Endometrial microvascular endothelial cells (primary cell): ENCODE measurements around the gene ISX. TPM values are rescaled to one million over a fixed set of nuclear protein-coding genes. Genes with fewer than 3 reads are reported as not detected.
"Not testable (repeated sequence)": the region's sequence is repeated elsewhere in the genome, so short reads cannot be mapped to it uniquely, and the experiment has no call there.

Source experiments
- in situ Hi-C: cut with HindIII; loops from 2 replicates; pipeline ENCODE4 v1.10.0; 2017; ENCODE audit warnings: low sequenced_read_pairs, low pct_unique_long_range_greater_than_20kb; ENCODE audit errors: inconsistent ontology term
- total RNA-seq: library from RNA; depleted of rRNA; stranded (reverse); fragments of >200 nt; gene quantifications from one replicate; pipeline ENCODE4 v1.2.3, GENCODE V29; 2015; ENCODE audit errors: inconsistent ontology term

ISX gene
- not detected for total RNA-seq

GRCh38 chr22:35065796-35066218, at the start of gene ISX:
ISX (plus strand) TSS chr22:35066158; CDS start chr22:35067088, 930 bp downstream.
- in situ Hi-C loops = no loop called here

DNA sequence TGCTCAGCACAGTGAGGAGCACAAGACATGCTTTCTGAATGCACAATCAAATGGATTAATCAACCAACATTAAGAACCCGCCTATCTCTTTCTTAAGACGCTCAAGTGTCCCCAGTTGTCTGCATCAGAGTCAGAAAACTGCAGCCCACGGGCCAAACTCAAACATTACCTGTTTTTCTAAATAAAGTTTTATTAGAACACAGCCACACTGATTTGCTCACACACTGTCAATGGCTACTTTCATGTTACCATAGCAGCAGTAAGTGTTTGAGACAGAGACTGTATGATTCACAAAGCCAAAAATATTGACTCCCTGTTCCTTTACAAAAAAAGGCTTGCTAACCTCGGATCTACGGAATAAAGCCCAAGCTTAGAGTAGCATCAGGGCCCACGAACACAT, 49.0 kb upstream of the ISX start:
- in situ Hi-C loops = no loop called here

DNA sequence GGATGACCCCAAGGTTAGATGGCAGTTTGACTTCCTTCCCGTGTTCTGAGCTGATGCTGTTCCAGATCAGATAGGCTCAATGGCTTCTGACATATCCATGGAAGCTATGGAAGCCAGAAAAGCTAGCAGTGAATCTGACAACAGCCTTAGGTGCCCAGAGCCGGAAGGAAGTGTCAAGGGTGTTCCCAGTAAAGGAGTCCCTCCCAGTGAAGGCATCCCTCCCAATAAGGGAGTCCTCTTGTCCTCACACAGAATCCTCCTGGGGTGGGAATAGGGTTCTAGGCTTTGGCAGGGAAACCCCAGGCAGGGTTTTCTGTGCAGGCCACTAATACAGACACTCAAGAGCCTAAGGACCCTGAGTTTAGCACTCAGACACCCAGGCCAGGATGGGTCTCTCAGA, 47.0 kb upstream of the ISX start:
- in situ Hi-C loops = no loop called here

- in situ Hi-C loops = no loop called here
Observed at GRCh38 chr22:35020517-35020916, 45.4 kb upstream of the ISX start.

GRCh38 chr22:35021161-35021560, 44.8 kb upstream of the ISX start:
- in situ Hi-C loops = no loop called here

DNA sequence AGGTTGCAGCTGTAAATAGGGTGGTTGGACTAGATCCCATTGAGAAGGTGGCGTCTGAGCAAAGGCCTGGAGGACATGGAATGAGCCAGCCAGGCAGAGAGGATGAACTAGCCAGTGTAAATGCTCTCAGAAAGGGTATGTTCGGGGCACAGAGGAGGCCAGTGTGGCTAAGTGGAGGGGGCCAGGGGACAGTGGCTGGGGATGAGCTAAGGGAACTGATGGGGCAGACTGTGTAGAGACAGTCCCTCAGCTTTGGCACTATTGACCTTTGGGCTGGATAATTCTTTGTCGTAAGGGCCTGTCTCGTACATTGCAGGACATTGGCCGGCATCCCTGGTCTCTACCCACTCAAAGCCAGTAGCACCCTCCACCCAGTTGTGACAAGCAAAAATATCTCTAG, 43.7 kb upstream of the ISX start:
- in situ Hi-C loops = no loop called here

DNA sequence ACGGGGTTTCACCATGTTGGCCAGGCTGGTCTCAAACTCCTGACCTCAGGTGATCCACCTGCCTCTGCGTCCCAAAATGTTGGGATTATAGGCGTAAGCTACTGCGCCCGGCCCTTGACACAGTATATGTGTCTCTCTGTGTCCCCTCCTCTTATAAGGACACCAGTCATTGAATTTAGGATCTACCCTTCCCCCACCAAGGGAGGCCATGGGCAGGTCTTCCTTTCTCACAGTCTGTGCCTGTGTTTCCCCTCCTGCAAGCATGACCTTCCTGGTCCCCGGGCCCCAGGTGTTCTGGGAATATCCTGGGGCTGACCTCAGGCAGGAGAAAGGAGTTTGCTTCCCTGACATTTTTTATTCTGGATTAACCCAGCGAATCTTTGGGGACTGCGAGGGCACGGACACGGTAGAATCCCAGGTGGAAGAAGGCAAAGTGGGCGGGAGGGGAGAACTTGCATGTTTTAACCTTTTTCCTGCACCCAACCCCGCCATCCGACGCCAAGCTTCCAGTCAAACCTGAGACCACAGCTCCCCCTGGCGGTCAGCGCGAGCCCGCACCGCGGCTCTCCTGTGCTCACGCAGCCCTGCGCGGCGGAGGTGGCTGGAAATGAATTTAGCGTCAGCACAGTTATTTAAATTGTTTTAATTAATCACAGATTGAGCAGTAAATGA, 42.1 kb upstream of the ISX start:
- in situ Hi-C loops = no loop called here

- in situ Hi-C loops = no loop called here
Observed at GRCh38 chr22:35024364-35024692, 41.6 kb upstream of the ISX start.

DNA sequence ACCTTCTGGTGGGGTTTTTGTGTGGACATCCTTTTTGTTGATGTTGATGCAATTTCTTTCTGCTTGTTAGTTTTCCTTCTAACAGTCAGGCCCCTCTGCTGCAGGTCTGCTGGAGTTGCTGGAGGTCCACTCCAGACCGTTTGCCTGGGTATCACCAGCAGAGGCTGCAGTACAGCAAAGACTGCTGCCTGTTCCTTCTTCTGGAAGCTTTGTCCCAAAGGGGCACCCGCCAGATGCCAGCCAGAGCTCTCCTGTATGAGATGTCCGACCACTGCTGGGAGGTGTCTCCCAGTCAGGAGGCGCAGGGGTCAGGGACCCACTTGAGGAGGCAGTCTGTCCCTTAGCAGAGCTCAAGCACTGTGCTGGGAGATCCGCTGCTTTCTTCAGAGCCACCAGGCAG, 35.8 kb upstream of the ISX start:
- in situ Hi-C loops = not testable (repeated sequence)

- in situ Hi-C loops = no loop called here
Observed at GRCh38 chr22:35032571-35032970, 33.4 kb upstream of the ISX start.

- in situ Hi-C loops = no loop called here
Observed at GRCh38 chr22:35033635-35034296, 32.2 kb upstream of the ISX start.

DNA sequence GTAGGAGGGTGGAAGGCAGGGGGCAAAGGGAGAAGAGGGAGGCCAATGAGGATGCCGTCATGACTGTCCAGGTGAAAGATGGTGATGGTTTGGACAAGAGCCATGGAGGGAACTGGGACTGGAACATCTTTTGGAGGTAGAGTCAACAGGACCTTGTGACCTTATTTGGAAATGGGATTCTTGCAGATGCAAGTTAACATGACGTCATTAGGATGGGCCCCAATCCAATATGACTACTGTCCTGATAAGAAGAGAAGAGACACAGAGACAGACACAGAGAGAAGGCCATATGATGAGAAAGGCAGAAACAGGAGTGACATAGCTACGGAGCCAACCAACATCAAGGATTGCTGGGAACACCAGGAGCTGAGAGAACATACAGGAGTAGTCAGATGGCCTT, 31.0 kb upstream of the ISX start:
- in situ Hi-C loops = no loop called here

- in situ Hi-C loops = no loop called here
Observed at GRCh38 chr22:35037089-35037488, 28.9 kb upstream of the ISX start.

DNA sequence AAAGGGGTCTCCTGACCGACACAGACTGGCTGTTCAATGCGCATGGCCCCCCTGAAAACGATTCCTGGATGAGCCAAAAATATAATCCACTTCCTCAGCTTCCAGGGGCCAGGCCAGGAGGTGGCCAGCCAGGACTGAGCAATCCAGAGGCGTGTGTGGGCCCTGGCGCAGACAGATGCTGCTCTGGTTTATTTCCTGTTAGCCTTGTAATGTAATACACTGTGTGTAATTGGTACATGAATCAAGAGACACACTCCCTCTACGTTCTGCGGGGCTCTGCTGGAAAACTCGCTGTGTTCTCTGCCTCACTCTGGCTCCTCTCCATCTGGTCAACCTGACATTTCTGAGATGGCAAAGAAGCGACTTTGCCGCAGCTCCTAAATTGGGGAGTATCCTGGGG, 26.3 kb upstream of the ISX start:
- in situ Hi-C loops = no loop called here

DNA sequence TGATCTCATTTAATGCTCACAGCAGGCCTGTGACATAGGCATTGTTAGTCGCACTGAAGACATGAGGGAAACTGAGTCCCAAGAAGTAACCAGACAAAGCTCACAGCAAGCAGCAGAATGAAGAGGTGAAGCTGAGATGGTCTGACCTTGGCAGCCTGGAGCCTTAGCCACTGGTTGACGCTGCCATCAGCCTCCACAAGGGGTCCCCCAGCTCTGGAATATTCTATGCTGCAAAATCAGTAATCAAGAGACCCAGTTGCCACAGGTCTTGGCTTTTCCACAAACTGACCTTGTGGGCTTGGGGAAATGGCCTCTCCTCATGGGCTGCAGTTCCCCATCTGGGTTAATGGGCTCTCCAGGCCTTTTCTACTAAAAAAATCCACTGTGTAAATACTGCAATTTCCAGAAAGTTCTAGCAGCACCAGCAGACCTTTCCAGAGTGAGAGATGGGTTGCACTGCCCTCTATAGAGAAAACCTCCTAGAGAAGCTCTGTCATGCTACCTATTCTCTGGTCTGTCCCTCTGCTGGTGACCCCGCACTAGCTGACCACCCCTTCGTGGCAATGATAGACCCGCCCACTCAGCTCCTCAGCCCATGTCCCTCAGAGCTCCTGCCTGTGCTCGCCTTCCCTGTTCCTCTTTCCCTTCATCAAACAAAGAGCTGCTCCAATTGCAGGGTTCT, 22.6 kb upstream of the ISX start:
- in situ Hi-C loops = no loop called here

DNA sequence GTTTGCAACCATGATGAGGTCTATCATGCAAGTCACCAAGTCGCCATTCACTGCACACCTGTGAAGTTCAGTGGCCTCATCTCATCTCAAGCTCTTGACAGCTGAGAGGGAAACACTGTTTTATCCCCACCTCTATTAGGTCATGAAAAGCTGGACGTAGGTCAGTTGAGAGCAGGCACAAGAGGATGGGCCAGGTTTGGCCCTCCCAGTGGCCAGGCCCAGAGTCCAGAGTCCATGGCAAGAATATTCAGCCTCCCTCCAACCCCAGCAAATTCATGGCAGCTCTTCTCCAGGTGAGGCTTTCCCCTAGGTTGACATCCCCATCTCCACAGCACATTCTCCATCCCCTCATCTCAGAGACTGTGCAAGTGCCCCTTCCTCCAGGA, 22.0 kb upstream of the ISX start:
- in situ Hi-C loops = no loop called here

DNA sequence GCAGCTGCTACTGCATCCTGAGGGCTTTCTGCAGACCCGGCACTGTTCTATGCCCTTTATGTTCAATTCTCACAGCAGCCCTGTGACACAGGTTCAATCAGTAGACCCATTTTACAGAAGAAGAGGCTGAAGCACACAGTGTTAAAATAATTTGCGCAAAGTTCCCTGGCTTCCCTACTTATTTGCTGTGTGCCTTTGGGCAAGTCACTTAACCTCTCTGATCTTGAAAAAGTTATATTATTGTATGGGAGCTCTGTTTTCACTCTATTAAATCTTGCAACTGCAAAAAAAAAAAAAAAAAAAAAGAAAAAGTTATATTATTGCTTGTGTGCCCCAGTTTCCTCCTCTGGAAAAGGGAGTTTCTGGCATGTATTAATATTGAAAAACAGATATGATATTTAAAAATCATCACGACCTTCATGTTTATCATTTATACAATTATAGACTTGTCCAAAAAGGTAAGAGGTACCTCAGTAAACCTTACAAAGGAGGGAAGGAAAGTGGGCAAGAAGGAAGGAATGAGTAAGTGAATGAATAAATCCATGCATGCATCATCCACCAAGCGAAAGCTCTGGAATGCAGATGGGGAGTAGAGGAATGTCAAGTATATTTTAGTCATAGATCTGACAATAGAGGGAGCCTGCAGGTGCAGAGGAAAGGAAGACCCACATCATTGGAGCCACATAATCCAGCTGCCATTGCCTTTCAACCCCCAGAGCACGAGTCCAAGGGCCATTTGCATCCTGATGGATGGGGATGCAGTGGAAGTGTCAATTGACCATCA, 21.2 kb upstream of the ISX start:
- in situ Hi-C loops = no loop called here

GRCh38 chr22:35045451-35045850, 20.5 kb upstream of the ISX start:
- in situ Hi-C loops = no loop called here

DNA sequence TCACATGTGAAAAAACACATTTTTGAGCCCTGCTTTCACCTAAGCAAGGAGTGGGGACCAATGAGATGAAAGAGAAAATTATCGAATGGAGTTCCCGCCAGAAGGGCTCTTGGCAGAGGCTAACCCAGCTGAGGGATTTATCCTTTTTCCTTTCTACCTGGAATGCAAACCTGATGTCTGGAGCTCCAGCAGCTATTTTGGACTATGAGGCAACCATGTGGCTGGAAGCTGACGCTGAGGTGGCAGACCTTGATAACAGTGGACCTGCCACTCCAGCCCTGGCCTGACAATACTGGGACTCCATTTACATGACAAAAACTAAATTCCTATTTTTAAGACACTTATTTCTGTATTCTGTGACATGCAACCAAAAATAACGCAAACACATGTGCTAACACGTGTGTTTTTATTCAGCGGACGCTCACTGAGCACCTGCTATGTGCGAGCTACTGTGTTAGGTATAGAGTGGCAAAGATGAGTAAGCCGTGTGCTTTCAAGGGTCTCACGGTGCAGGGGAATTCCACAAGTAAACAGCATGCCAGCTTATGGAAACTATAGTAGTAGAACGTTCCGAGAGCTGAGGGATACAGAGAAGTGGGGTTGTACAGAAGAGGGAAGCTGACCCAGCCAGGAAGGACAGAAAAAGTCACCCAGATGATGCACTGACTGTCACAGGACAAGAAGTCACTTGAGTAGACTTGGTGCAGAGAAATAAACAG, 19.1 kb upstream of the ISX start:
- in situ Hi-C loops = no loop called here
